Sigmoid colon (tissue), 3 donors: ENCODE results near the gene OMP.

Source experiments
- CTCF ChIP-seq, 4 experiments: fragments of 450-650 bp in 3 of 4; fragments of 200-600 bp in 1 of 4; IDR thresholded peaks; one replicate each; pipeline ENCODE4 v1.5.1; 2016 to 2019; ENCODE audit warnings: antibody characterized with exemption in 4 of 4, mild to moderate bottlenecking in 3 of 4, moderate library complexity in 2 of 4
- POLR2A ChIP-seq, 2 donors: fragments of 450-650 bp; IDR thresholded peaks; one replicate each; pipeline ENCODE4 v1.6.1; 2016; ENCODE audit warnings: antibody characterized with exemption in 2 of 2, mild to moderate bottlenecking in 2 of 2, moderate library complexity in 2 of 2

- TF ChIP-seq POLR2A (IDR thresholded peaks at IDR 0.05), result no peak
- TF ChIP-seq CTCF (IDR thresholded peaks at IDR 0.05), result no peak
Observed at GRCh38 chr11:77094841-77095365, 7.7 kb upstream of the OMP start.
